Measurements from ENCODE around the gene STXBP6.

STXBP6 gene

DNA sequence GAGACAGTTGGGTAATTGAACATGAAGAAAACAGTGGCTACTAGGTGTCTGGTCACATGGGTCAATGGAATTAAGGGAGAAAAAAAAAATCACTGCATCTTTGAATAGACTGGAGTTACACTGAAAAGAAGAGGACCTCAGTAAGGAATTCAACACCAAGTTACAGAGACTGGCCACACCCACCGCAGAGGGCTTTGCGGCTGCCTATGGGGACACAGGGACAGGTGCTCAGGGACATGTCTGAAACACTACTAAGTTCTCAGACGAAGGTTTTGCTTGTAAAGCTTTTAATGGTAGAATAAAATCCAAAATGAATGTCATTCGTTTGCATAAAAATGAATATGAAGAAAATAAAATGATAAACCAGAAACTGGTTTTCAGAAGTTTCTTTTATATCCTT lies 93.8 kb downstream of the STXBP6 start:
- H3K4me2 ChIP-seq (ENCODE audit: low read length): no peak overlapping the region

DNA sequence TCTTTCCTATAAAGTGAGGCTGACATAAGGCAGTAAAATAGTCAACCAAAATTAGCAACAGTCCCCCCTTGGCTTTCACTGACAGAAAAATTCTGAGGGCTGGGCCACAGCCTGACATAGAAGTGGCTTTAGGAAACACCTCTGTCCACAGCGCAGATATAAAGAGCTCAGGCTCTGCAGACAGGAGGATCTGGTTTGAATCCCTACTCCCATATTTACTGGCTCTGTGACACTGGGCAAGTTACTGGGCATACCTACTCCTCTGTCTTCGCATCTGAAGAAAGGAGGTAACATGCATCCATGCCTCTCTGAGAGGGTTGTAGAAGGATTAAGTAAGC lies 95.3 kb downstream of the STXBP6 start:
- no peak overlapping the region for H2AFZ ChIP-seq (ENCODE audit: low read depth, low read length)
- H3K4me3 ChIP-seq (ENCODE audit: low read length): peak overlapping the region; percentile 32
- H3K9ac ChIP-seq (ENCODE audit: low read length): no peak overlapping the region
- peak overlapping the region; percentile 34; the same call in 1 of the 2 replicates for H3K27ac ChIP-seq (ENCODE audit: low read length)
- no peaks in the 10 kb centered on the region for H3K36me3 ChIP-seq (replicated peaks; ENCODE audit: low read depth, low read length)
- TF ChIP-seq, protein P1, sequence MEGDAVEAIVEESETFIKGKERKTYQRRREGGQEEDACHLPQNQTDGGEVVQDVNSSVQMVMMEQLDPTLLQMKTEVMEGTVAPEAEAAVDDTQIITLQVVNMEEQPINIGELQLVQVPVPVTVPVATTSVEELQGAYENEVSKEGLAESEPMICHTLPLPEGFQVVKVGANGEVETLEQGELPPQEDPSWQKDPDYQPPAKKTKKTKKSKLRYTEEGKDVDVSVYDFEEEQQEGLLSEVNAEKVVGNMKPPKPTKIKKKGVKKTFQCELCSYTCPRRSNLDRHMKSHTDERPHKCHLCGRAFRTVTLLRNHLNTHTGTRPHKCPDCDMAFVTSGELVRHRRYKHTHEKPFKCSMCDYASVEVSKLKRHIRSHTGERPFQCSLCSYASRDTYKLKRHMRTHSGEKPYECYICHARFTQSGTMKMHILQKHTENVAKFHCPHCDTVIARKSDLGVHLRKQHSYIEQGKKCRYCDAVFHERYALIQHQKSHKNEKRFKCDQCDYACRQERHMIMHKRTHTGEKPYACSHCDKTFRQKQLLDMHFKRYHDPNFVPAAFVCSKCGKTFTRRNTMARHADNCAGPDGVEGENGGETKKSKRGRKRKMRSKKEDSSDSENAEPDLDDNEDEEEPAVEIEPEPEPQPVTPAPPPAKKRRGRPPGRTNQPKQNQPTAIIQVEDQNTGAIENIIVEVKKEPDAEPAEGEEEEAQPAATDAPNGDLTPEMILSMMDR (IDR thresholded peaks at IDR 0.05; ENCODE audit: low read depth, low read length): no peak
- no peak for TF ChIP-seq EZH2phosphoT487 (IDR thresholded peaks at IDR 0.05; ENCODE audit: low read depth)
- peaks cover 4% of the 10 kb centered on the region; the same call in 1 of the 2 replicates for H4K20me1 ChIP-seq (ENCODE audit: insufficient read depth, low read length)
- no peaks in the 10 kb centered on the region for H3K27me3 ChIP-seq (ENCODE audit: low read depth, low read length)
- no peaks in the 10 kb centered on the region for H3K9me3 ChIP-seq (ENCODE audit: insufficient read depth, low read length)
- no peaks in the 10 kb centered on the region; the same call in 1 of the 2 replicates for H3K79me2 ChIP-seq (ENCODE audit: low read length)
- peaks cover 18% of the 10 kb centered on the region for H3K4me1 ChIP-seq (ENCODE audit: low read length)
- H3K4me2 ChIP-seq (ENCODE audit: low read length): peak overlapping the region; percentile 65

More for the DNA sequence above, 93.8 kb downstream of the STXBP6 start:
- H2AFZ ChIP-seq (ENCODE audit: low read depth, low read length): no peak overlapping the region
- TF ChIP-seq, protein P1 (IDR thresholded peaks at IDR 0.05; ENCODE audit: low read depth, low read length): no peak
- no peak for TF ChIP-seq EZH2phosphoT487 (IDR thresholded peaks at IDR 0.05; ENCODE audit: low read depth)
- peaks cover 4% of the 10 kb centered on the region; the same call in 1 of the 2 replicates for H4K20me1 ChIP-seq (ENCODE audit: insufficient read depth, low read length)
- H3K4me1 ChIP-seq (ENCODE audit: low read length): peaks cover 23% of the 10 kb centered on the region
- no peak overlapping the region for H3K27ac ChIP-seq (ENCODE audit: low read length)
- no peaks in the 10 kb centered on the region for H3K36me3 ChIP-seq (replicated peaks; ENCODE audit: low read depth, low read length)
- no peaks in the 10 kb centered on the region; the same call in 1 of the 2 replicates for H3K79me2 ChIP-seq (ENCODE audit: low read length)
- H3K9ac ChIP-seq (ENCODE audit: low read length): no peak overlapping the region
- H3K9me3 ChIP-seq (ENCODE audit: insufficient read depth, low read length): no peaks in the 10 kb centered on the region
- no peak overlapping the region for H3K4me3 ChIP-seq (ENCODE audit: low read length)
- H3K27me3 ChIP-seq (ENCODE audit: low read depth, low read length): no peaks in the 10 kb centered on the region

DNA sequence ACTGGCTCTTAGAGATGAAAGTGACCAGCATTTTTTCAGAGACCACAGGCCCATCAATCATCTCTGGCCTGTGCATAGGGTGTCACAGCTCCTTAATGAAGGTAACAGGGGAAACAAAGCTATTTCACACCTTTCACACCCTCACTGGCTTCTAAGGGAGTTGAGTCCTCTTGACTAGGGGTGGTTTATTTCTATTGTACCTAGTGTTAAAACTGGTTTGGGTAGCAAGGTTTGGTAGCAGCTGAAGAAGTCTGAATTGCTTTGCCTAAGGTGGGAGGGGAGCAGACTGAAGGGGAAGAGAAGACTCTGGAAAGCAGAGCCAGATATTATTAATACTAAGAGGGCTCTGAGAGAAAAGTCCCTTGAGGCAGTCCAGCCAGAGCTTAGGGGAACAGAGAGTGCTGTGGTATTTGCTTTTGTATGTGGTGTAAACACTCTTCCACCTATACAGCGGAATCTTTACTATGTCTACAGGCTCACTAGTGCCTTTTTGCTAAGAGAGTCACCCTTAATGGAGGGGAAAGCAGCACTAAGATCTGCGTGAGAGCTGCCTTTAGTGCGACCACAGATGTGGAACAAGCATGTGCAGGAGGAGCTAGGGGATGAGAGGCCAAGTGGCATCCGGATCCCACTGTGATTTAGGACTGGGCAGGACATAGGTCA lies 95.8 kb downstream of the STXBP6 start:
- Histone ChIP-seq H2AFZ (ENCODE audit: low read depth, low read length) (no peak overlapping the region; the same call in 1 of the 2 replicates), H3K36me3 (replicated peaks; ENCODE audit: low read depth, low read length) (no peaks in the 10 kb centered on the region), H3K9me3 (ENCODE audit: insufficient read depth, low read length) (no peaks in the 10 kb centered on the region), H3K27ac (ENCODE audit: low read length) (peak overlapping the region; percentile 34; the same call in 1 of the 2 replicates), H3K79me2 (ENCODE audit: low read length) (no peaks in the 10 kb centered on the region; the same call in 1 of the 2 replicates), H3K27me3 (ENCODE audit: low read depth, low read length) (no peaks in the 10 kb centered on the region), H3K4me1 (ENCODE audit: low read length) (peaks cover 15% of the 10 kb centered on the region), H3K4me3 (ENCODE audit: low read length) (peak overlapping the region; percentile 32), H3K4me2 (ENCODE audit: low read length) (peak overlapping the region; percentile 65), H3K9ac (ENCODE audit: low read length) (no peak overlapping the region), H4K20me1 (ENCODE audit: insufficient read depth, low read length) (peaks cover 4% of the 10 kb centered on the region; the same call in 1 of the 2 replicates)
- TF ChIP-seq, protein P1 (IDR thresholded peaks at IDR 0.05; ENCODE audit: low read depth, low read length): no peak
- TF ChIP-seq EZH2phosphoT487 (IDR thresholded peaks at IDR 0.05; ENCODE audit: low read depth): no peak

DNA sequence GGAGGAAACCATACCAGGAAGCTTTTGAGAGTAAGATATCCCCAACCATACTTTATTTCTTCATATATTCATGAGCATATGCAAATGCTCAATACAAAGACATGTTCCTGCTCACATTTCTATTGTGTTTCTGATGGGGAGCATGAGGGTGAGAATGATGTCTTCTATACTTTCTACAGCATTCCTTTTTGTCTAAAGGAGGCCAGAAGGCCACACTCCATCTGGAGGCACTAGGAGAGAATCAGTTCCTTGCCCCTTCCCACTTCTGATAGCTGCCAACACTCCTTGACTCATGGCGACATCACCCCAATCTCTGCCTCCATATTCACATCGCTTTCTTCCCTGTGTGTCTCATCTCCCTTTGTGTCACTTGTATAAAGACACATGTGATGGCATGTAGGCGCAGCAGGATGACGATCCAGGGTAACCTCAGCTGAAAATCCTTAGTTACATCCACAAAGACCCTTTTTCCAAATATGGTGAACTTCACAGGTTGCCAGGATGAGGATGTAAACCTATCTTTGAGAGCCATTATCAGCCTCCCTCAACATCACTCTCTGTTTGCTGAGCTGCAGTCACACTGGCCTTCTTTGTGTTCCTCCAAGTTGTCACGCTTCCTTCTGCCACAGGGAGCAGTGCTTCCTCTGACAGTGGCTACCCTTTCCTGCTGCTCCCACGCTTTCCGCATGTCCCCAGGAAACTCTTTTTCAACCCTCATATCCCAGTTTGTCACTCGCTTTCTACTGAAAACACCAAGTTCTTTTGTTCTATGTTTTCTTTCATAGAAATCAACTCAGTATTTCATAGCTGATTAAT lies 96.9 kb downstream of the STXBP6 start:
- Histone ChIP-seq H3K27me3 (ENCODE audit: low read depth, low read length) (no peaks in the 10 kb centered on the region), H3K9ac (ENCODE audit: low read length) (no peak overlapping the region), H3K4me1 (ENCODE audit: low read length) (peaks cover 15% of the 10 kb centered on the region), H3K4me2 (ENCODE audit: low read length) (no peak overlapping the region), H3K27ac (ENCODE audit: low read length) (no peak overlapping the region), H2AFZ (ENCODE audit: low read depth, low read length) (no peak overlapping the region), H3K36me3 (replicated peaks; ENCODE audit: low read depth, low read length) (no peaks in the 10 kb centered on the region), H3K9me3 (ENCODE audit: insufficient read depth, low read length) (no peaks in the 10 kb centered on the region), H3K4me3 (ENCODE audit: low read length) (no peak overlapping the region), H3K79me2 (ENCODE audit: low read length) (no peaks in the 10 kb centered on the region; the same call in 1 of the 2 replicates), H4K20me1 (ENCODE audit: insufficient read depth, low read length) (peaks cover 4% of the 10 kb centered on the region; the same call in 1 of the 2 replicates)
- TF ChIP-seq, protein P1 (IDR thresholded peaks at IDR 0.05; ENCODE audit: low read depth, low read length): 0 out of 2 replicates have a peak, but pooled peaks have one; percentile 12
- no peak for TF ChIP-seq EZH2phosphoT487 (IDR thresholded peaks at IDR 0.05; ENCODE audit: low read depth)
